GM19397 (cell line): ENCODE results near the gene SCGB1A1.
"Not testable (repeated sequence)": the region's sequence is repeated elsewhere in the genome, so short reads cannot be mapped to it uniquely, and the experiment has no call there.

Source experiments
- ATAC-seq: cut with Tn5 transposase; IDR thresholded peaks from one replicate; pipeline ENCODE4 v1.9.1; 2021; ENCODE audit warnings: mild to moderate bottlenecking, moderate library complexity; ENCODE audit not compliant: unreplicated experiment

The SCGB1A1 gene

DNA sequence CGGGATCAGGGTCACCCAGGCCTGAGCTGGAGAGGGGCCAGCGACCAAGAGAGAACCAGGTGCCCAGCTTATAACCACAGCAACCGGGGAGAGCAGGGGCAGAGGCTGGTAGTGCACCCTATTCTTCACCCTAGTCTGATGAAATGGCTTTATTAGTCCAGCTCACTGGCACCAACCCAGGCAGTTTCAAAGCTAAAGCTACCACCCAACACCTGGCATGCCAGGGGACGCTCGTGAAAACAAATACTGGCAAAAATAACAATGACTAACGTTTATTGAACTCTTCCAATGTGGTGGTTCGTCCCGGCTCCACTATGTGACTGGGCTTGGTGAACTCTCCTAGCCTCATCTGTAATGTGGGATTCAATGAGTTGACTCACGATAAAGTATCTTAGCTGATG, 30.6 kb downstream of the SCGB1A1 start:
- ATAC-seq: no peak

DNA sequence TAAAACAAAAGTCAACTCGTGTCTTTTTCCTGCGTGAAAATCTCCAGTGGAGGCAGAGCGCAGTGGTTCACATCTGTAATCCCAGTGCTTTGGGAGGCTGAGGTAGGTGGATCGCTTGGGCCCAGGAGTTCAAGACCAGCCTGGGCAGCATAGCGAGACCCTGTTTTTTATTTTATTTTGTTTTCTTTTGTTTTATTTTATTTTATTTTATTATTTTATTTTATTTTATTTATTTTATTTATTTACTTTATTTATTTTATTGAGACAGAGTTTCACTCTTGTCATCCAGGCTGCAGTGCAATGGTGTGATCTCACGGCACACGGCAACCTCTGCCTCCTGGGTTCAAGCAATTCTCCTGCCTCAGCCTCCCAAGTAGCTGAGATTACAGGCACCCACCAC, 31.1 kb downstream of the SCGB1A1 start:
- ATAC-seq: not testable (repeated sequence)

DNA sequence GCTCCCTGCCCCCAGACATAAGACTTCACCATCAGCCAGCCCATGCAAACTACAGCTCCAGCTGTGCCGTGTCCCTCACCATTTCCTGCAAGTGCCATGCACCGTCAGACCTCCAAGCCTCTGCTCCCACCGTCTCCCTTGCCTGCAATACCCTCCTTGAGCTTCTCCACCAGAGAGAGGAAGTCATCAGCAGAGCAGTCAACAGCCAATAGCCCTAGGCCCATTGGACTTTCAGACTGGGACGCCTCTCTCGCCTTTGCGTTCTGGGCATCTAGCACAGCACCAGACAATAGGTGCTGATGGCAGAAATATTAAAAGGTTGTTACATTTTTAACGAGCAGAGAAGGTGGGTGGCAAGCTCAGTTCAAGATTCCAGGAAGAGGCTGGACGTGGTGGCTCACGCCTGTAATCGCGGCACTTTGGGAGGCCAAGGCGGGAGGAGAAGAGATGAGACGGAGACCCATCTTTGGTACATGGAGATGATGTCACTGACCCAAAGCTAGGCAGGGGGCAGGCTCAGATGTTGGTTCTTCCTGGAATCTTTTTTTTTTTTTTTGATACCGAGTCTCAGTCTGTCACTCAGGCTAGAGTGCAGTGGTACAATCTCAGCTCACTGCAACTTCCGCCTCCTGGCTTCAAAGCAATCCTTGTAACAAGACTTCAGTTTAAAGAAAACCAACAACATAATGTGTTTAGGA, 31.9 kb downstream of the SCGB1A1 start:
- no peak for ATAC-seq

DNA sequence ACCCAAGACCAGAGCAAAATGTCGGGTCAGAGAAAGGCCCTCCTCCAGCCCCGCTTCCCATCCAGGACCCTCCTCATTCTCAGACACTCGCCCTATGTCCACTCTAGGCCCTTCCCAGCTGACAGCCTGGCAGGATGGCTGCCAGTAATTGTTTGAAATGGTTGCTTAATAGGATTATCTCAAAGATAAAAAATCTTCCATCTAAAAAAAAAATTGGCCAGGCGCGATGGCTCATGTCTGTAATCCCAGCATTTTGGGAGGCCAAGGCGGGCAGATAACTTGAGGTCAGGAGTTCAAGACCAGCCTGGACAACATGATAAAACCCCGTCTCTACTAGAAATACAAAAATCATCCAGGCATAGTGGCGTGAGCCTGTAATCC, 32.4 kb downstream of the SCGB1A1 start:
- no peak for ATAC-seq

DNA sequence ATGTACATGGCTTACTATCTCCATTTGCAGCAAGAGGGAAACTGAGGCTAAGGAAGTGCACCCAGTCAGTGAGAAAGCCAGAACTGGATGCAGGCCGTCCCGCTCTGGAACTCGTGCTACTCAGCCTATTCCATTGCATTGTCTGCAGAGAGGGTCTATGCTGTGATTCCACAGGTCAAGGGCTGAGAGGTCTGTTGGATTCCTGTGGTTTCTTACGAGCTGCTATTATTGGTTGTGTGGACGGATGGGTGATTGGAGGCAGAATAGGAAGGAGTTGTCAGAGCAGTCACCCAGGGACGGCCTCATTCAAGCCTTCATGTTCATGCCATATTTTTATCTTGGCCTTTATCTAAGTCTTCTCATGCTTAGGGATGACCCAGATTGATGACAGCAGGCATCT, 33.4 kb downstream of the SCGB1A1 start:
- no peak for ATAC-seq

DNA sequence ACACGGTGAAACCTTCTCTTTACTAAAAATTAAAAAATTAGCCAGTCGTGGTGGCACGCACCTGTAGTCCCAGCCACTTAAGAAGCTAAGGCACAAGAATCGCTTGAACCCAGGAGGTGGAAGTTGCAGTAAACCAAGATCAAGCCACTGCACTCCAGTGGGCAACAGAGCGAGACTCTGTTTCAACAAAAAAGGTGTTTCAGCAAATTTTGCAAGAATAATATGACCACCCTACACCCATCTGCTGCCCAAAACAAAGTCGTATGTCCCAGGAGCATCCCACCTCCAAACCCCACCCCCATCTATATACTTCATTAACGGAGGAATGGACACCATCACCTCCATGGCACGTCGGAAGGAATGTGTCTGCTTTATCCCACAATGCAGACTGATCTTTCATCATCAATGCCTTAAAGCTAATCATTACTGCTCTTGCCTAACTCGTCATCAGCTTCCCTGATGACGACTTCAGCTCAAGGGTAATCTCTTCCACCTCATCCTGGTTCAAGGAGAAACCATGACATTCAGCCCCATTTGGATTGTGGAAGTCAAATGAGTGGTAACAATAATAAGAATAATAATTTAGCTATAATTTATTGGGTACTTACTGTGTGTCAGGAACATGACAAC, 34.1 kb downstream of the SCGB1A1 start:
- ATAC-seq: no peak

DNA sequence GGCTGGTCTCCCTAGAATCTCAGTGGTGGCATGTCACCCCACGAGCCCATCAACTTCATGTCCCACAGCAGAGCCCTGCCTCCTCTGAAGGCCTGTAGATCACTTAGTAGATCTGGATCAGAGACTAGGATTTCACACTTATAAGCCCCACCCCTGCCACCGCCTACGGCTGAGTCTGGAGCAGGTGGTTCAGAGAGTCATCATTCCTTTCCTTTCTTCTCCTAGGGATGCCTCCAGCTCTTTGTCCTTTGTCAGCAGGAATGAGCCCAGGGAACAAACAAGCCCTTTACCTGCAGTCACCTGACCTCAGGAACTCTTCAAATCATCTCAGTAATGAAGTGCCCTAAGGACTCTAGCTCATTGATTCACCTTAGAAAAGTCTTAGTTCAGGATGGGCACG, 37.8 kb downstream of the SCGB1A1 start:
- no peak for ATAC-seq

DNA sequence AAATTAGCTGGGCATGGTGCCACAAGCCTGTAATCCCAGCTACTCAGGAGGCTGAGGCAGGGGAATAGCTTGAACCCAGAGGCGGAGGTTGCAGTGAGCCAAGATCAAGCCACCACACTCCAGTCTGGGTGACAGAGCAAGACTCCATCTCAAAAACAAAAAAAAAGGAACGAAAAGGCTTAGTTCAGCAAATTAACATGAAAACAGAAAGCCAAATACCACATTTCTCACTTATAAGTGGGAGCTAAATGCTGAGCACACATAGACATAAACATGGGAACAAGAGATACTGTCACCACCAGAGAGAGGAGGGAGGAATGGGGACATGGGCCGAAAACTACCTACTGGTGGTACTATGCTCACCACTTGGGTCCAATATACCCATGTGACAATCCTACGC, 38.6 kb downstream of the SCGB1A1 start:
- no peak for ATAC-seq

DNA sequence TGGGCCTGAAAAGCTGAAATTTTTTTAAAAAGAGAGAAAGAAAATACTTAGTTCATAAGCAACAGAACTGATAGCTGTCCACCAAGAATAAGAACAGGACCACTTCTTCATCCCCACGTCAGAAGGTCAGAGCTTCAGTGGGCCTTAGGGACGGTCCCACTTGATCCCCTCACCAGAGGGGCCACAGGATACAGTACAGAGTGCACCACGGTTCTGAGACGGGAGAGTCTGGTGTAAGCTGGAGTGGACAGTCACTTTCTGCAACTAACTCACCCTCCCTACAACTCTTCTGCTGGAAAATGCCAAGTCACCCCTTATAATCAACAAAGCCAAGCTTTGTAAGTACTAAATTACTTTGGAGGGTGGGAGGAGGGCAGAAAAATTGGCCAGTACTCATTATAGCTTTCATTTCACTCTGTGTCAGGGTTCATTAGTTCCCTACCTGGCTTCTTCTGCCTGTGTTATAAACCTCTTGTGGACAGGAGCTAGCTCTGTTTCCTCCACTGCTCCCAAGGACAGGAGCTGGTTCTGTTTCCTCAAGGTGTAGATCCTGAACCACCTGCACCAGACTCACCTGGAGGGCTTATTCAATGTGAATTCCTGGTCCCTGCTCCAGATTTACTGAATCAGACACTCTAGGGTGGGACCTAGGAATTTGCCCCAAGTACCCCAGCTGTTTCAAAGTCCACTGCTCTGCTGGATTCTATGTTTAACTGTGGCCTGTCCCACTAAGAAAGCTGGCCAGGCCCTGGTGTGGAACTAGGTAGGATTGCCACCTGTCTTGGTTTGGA, 39.6 kb downstream of the SCGB1A1 start:
- no peak for ATAC-seq

DNA sequence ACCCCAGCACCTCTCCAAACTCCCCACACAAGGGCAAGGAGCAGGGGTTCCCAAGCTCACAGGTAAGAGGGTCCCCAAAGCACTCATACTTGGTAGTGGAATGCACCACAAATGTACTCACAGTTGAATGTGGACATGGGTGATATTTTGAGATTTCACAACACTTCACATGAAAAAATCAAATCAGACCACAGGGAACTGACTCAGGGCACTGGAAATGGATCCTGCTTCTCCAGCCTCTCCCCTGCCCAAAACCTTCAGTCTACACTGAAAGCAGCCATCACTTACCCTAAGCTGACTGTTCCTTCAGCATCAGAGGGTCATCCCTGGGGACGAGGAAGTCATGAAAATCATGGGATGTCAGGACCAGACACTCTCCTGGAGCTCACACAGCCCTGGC, 40.2 kb downstream of the SCGB1A1 start:
- no peak for ATAC-seq

DNA sequence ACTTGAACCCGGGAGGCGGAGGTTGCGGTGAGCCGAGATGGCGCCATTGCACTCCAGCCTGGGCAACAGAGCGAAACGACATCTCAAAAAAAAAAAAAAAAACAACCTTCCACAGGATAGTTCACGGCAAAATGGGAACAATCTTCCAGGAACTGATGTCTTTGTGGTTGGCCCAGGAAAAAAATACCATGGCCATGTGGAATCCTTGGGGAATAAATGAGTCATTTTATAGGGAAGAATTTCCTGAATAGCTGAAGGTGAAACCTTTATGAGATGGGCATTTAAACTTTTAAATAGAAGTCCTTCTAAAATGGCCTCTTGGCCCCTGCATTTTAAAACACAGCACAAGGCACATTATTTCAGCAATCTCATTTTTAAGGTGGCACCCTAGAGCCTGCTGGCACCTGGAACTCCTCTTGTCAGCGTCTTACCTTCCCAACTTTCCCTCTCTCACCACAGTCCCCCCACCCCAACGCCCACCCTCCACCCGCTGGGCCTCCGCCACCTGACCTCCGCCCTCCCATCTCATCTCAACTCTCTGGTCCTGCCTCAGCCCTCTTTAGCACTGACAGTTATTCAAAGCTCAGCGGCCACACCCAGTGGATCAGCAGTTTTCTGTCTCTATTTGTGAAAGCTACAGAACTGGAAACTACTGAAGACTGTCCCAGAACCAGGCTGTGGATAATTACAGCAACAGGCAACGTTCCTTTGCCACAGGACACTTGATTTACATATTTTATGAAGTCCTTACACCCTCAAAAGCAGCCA, 43.1 kb downstream of the SCGB1A1 start:
- ATAC-seq: no peak

DNA sequence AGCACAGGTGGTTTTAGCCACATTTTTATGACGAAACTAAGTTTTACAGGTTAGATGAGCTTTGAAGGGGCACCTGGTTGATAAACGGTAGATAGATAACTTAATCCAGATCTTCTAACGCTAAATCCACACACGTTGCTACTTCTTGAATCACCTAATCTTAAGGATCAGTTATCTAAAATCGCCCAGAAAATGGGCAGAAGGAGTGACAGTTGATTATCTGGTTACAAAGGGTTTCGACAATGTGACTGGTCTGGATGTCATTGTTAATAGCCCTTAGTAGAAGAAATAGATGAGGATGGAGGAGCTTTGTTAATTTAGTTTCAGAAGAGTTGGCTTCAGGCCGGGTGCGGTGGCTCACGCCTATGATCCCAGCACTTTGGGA, 43.7 kb downstream of the SCGB1A1 start:
- no peak for ATAC-seq

DNA sequence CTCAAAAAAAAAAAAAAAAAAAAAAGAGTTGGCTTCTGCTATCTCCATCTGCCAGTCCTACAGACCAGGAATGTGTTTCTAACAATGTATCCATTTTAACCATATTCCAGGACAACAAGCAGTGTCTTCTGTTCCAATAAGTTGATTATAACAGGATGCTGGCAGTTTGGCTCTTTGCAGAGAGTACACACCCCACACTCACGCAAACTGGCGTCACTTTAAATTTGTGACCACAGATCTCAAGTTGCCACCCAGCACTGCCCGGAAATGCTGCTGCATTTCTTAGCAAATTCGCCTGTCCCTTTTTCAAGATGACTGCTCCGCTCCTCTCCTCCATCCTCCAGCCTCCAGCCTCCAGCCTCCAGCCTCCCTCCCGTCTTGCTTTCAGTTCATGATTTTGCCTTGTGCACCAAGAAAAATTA, 44.3 kb downstream of the SCGB1A1 start:
- ATAC-seq: no peak

DNA sequence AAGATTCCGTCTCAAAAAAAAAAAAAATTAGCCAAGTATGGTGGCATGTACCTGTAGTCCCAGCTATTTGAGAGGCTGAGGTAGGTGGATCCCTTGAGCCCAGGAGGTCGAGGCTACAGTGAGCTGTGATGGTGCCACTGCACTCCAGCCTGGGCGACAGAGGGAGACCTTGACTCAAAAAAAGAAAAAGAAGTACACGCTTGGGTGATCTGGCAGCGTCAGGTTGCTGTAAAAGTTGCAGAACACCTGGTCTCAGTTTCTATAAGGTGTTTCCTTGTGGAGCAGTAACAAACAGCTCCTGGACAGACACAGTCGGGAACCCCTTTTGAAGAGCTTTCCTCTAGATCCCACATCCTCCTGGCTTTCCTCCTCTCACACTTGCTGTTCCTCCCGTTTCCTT, 45.8 kb downstream of the SCGB1A1 start:
- ATAC-seq: no peak

DNA sequence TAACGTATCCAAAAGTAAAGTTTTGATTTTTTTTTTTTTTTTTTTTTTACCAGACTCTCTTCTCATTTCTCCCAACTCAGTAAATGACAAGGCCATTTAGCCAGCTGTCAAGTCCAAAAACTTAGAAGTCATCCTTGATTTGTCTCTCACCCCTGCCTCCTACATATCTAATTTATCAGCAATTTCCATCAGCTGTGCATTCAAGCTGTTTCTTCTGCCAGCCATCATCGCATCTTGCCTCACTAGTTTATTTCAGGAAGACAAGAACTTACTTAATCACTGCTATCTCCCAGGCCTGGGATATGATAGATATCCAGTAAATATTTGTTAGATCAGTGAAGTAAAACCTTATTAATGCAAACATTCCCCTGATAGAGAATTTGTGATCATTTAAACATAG, 47.6 kb downstream of the SCGB1A1 start:
- no peak for ATAC-seq

DNA sequence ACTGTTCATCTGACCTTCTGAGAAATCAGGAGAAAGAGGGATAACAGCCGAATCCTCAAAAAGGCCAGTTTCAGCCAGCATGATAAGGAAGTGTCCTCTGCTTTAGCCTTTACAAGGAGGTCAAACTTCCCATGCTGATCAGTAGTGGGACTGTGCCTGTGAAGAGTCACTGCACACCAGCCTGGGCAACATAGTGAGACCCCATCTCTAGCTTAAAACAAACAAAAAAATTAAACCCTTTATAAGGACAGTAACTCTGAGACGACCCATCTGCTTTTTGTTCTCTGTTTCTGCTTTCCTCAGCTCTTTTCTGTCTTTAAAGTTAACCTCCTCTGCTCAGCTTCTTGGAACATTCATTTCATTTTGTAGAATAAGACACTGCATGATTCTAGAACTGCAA, 49.7 kb downstream of the SCGB1A1 start:
- ATAC-seq: no peak

DNA sequence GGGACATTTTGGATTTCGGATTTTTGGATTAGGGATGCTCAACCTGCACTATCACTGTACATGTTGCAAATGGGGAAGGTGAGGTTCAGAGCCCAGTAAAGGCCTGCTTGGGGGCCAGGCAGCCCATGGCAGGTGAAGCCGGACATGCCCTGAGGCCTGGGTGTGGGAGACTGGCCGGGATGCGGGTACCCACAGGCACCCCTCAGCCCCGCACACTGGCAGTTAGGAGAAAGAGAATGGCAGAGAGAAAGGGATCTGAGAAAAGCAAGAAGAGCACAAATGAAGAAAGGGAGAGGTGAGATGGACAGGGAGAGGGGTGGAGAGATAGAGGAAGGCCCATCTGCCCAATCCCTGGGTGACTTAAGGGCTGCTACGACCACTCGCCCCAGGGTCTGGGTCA, 52.8 kb downstream of the SCGB1A1 start:
- no peak for ATAC-seq

DNA sequence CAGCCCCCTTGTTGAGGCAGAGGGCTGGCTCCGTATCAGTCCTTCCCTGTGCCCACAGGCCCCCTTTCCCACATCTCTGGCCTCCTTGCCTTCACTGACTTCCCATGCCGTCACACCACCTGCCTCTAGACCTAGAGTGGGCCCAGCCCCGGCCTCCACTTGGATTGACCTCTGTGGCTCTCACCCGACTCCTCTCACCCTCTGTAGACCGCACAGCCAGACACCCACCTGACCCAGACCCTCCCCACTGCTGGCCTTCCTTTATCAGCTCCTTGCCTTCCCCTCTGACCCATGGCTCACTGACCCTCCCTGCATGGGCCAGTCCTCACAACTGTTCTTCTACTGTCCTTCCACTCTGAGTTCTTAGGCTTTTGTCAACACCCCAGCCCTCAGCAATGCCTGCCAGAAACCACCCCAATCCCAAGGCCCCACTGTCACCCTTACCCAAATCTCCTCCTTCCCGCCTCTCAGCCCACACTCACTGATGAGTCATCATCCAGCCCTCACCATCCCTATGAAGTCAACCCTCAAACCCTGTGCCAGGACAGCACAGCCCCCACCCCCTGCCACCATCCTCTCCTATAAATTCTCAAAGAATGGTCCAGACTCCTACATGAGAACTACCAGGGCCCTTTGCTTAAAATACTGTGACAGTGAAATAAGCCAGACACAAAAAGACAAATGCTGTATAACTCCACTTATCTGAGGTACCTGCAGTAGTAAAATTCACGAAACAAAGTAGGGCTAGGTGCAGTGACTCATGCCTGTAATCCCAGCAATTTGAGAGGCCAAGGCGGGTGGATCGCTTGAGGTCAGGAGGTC, 53.4 kb downstream of the SCGB1A1 start:
- ATAC-seq: no peak
